Neural crest cell (in vitro differentiated cells): Measurements from ENCODE around the gene ZFAND2B. TPM values are rescaled to one million over a fixed set of nuclear protein-coding genes. Genes with fewer than 3 reads are reported as not detected.

ENCODE experiments used
- DNase-seq: peaks from one replicate; pipeline ENCODE4 v3.0.0; 2021; ENCODE audit warnings: low read depth, mixed read lengths, low spot score
- H3K27ac Mint-ChIP-seq: one replicate; pipeline ENCODE4 v1.8.0; 2021; ENCODE audit warnings: mild to moderate bottlenecking, mixed read lengths; ENCODE audit not compliant: unreplicated experiment
- H3K27me3 Mint-ChIP-seq: 2 replicates; pipeline ENCODE4 v1.8.0; 2021; ENCODE audit warnings: low read depth, mild to moderate bottlenecking, mixed read lengths
- H3K36me3 Mint-ChIP-seq: 2 replicates; pipeline ENCODE4 v1.8.0; 2021; ENCODE audit warnings: low read depth, mild to moderate bottlenecking, mixed read lengths
- H3K4me1 Mint-ChIP-seq: 2 replicates; pipeline ENCODE4 v1.8.0; 2021; ENCODE audit warnings: mixed read lengths
- H3K4me3 Mint-ChIP-seq: one replicate; pipeline ENCODE4 v1.8.0; 2021; ENCODE audit warnings: mild to moderate bottlenecking, mixed read lengths
- H3K9me3 Mint-ChIP-seq: 2 replicates; pipeline ENCODE4 v1.8.0; 2021; ENCODE audit warnings: mixed read lengths
- total RNA-seq: library from RNA; stranded (reverse); gene quantifications from 2 replicates; pipeline ENCODE4 v1.2.1, GENCODE V29; 2021
- TF ChIP-seq, protein P1 (sequence below): fragments of 200-600 bp; sonication (generic); conservative IDR thresholded peaks from 2 replicates; pipeline ENCODE4 v1.5.0; 2021; ENCODE audit warnings: antibody characterized with exemption, mild to moderate bottlenecking

ZFAND2B gene
- total RNA-seq, 1 donor from 2014 or later = 30.1 TPM

DNA sequence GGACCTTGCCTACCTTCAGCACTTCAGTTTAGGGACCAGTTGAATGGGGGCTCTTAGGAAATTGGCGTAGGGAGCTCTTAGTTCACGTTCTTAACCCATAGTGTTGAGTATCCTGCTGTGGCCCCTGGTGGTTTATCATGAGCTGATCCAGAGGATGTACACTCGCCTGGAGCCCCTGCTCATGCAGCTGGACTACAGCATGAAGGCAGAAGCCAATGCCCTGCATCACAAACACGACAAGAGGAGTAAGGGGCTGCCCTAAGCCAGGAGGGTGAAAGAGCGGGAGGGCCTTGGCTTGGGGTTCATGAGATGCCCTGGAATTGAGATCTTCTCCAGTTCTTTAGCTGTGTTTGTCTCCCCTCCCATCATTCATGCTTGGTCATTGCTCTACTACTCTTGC is 25.6 kb upstream of the ZFAND2B start:
- H3K9me3 Mint-ChIP-seq = no peaks in the 10 kb centered on the region
- peaks cover 21% of the 10 kb centered on the region for H3K4me1 Mint-ChIP-seq
- H3K36me3 Mint-ChIP-seq = peaks cover 6% of the 10 kb centered on the region
- no peak overlapping the region for H3K27ac Mint-ChIP-seq
- H3K4me3 Mint-ChIP-seq = peak overlapping the region; percentile 89
- no peak for DNase-seq
- H3K27me3 Mint-ChIP-seq = no peaks in the 10 kb centered on the region
- TF ChIP-seq, protein P1, sequence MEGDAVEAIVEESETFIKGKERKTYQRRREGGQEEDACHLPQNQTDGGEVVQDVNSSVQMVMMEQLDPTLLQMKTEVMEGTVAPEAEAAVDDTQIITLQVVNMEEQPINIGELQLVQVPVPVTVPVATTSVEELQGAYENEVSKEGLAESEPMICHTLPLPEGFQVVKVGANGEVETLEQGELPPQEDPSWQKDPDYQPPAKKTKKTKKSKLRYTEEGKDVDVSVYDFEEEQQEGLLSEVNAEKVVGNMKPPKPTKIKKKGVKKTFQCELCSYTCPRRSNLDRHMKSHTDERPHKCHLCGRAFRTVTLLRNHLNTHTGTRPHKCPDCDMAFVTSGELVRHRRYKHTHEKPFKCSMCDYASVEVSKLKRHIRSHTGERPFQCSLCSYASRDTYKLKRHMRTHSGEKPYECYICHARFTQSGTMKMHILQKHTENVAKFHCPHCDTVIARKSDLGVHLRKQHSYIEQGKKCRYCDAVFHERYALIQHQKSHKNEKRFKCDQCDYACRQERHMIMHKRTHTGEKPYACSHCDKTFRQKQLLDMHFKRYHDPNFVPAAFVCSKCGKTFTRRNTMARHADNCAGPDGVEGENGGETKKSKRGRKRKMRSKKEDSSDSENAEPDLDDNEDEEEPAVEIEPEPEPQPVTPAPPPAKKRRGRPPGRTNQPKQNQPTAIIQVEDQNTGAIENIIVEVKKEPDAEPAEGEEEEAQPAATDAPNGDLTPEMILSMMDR = no peak

DNA sequence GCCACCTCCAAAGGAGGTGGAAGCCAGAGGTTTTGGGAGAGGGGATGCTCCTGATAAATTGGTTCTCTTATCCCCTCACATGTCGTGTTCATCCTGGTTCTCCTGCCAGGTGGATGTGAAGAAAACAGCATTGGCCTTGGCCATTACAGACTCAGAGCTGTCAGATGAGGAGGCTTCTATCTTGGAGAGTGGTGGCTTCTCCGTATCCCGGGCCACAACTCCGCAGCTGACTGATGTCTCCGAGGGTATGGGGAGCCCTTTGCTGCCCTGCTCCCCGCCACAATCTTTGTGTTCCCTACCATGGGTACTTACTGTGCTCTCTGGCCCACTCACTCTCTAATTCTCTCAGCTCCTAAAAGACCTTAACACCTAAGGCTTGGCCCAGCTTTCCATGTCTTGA is 25.1 kb upstream of the ZFAND2B start:
- Mint-ChIP-seq H3K36me3 (peaks cover 6% of the 10 kb centered on the region), H3K4me1 (peaks cover 19% of the 10 kb centered on the region), H3K27me3 (no peaks in the 10 kb centered on the region), H3K9me3 (no peaks in the 10 kb centered on the region), H3K4me3 (peak overlapping the region; percentile 89), H3K27ac (no peak overlapping the region)
- no peak for DNase-seq
- TF ChIP-seq, protein P1 = no peak

DNA sequence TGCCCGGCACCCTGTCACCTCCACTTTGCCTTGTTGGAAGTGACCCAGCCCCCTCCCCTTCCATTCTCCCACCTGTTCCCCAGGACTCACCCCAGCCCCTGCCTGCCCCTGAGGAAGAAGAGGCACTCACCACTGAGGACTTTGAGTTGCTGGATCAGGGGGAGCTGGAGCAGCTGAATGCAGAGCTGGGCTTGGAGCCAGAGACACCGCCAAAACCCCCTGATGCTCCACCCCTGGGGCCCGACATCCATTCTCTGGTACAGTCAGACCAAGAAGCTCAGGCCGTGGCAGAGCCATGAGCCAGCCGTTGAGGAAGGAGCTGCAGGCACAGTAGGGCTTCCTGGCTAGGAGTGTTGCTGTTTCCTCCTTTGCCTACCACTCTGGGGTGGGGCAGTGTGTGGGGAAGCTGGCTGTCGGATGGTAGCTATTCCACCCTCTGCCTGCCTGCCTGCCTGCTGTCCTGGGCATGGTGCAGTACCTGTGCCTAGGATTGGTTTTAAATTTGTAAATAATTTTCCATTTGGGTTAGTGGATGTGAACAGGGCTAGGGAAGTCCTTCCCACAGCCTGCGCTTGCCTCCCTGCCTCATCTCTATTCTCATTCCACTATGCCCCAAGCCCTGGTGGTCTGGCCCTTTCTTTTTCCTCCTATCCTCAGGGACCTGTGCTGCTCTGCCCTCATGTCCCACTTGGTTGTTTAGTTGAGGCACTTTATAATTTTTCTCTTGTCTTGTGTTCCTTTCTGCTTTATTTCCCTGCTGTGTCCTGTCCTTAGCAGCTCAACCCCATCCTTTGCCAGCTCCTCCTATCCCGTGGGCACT is 24.0 kb upstream of the ZFAND2B start:
- TF ChIP-seq, protein P1 = no peak
- DNase-seq = no peak
- Mint-ChIP-seq H3K27ac (no peak overlapping the region), H3K9me3 (no peaks in the 10 kb centered on the region), H3K27me3 (no peaks in the 10 kb centered on the region), H3K4me3 (peak overlapping the region; percentile 57), H3K4me1 (peaks cover 13% of the 10 kb centered on the region), H3K36me3 (peaks cover 6% of the 10 kb centered on the region)

DNA sequence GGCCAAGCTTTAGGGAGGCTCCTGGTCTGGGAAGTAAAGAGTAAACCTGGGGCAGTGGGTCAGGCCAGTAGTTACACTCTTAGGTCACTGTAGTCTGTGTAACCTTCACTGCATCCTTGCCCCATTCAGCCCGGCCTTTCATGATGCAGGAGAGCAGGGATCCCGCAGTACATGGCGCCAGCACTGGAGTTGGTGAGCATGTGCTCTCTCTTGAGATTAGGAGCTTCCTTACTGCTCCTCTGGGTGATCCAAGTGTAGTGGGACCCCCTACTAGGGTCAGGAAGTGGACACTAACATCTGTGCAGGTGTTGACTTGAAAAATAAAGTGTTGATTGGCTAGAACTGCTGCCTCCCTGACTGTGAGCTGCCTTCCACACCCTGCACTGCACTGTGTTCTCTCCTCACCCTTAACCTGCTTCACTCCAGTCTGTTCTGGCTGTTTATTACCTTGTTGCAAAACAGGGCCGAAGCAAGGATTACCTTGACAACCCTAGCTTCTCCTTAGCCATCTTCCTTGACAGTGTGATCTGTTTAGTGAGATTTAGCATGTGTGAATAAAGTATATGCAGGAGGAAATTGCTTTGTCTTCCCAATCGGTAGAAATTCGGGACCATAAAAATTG is 23.3 kb upstream of the ZFAND2B start:
- Mint-ChIP-seq H3K36me3 (peaks cover 6% of the 10 kb centered on the region), H3K9me3 (no peaks in the 10 kb centered on the region), H3K27ac (no peak overlapping the region), H3K27me3 (no peaks in the 10 kb centered on the region), H3K4me1 (peaks cover 10% of the 10 kb centered on the region), H3K4me3 (peak overlapping the region; percentile 57)
- TF ChIP-seq, protein P1 = no peak
- no peak for DNase-seq

DNA sequence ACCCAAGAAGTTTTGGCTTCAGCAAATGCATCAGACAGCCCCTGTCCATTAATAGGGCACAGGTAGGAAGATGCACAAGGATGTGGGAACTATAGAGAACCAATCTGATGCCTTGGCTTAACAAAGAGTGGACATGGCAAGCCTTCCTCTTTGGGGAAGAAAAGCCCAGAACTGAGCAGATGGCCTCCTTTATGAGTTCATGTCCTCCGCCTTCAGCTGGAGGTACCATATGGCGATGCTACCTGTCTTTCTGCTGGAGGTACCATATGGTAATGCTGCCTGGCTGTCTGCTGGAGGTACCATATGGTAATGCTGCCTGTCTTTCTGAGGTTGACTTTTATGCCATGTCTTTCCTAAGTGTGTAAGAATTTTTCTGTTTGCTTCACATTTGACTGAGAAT is 22.5 kb upstream of the ZFAND2B start:
- H3K4me3 Mint-ChIP-seq = no peak overlapping the region
- H3K36me3 Mint-ChIP-seq = peaks cover 6% of the 10 kb centered on the region
- H3K27me3 Mint-ChIP-seq = no peaks in the 10 kb centered on the region
- H3K4me1 Mint-ChIP-seq = peaks cover 4% of the 10 kb centered on the region
- no peak overlapping the region for H3K27ac Mint-ChIP-seq
- DNase-seq = no peak
- H3K9me3 Mint-ChIP-seq = no peaks in the 10 kb centered on the region
- TF ChIP-seq, protein P1 = no peak
